ENCODE measurements around the gene BTBD2.

GRCh38 chr19:1943661-1944087 is 71.8 kb downstream of the BTBD2 start:
- TF ChIP-seq, protein P1, sequence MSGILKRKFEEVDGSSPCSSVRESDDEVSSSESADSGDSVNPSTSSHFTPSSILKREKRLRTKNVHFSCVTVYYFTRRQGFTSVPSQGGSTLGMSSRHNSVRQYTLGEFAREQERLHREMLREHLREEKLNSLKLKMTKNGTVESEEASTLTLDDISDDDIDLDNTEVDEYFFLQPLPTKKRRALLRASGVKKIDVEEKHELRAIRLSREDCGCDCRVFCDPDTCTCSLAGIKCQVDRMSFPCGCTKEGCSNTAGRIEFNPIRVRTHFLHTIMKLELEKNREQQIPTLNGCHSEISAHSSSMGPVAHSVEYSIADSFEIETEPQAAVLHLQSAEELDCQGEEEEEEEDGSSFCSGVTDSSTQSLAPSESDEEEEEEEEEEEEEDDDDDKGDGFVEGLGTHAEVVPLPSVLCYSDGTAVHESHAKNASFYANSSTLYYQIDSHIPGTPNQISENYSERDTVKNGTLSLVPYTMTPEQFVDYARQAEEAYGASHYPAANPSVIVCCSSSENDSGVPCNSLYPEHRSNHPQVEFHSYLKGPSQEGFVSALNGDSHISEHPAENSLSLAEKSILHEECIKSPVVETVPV (CRISPR knock-in tag; IDR thresholded peaks at IDR 0.05) = no peak
- TF ChIP-seq ZNF565 (CRISPR knock-in tag; conservative IDR thresholded peaks at IDR 0.05; ENCODE audit: low read depth) = no peak
